ENCODE data around the gene LCN6.

GRCh38 chr9:136726118-136726517, 22.2 kb downstream of the LCN6 start:
- TF ChIP-seq POLR2A (IDR thresholded peaks at IDR 0.05) (no peak), CTCF (IDR thresholded peaks at IDR 0.05) (no peak), EP300 (IDR thresholded peaks at IDR 0.05) (no peak), POLR2AphosphoS5 (IDR thresholded peaks at IDR 0.05) (no peak)

All from upper lobe of left lung (tissue), 4 donors.